ENCODE results near the gene EPG5. TPM values are rescaled to one million over a fixed set of nuclear protein-coding genes. Genes with fewer than 3 reads are reported as not detected.
"Not testable (repeated sequence)": the region's sequence is repeated elsewhere in the genome, so short reads cannot be mapped to it uniquely, and the experiment has no call there.

The EPG5 gene
- total and polyA plus RNA-seq, 12 donors: 6.5 to 26.3 (median 20.4) TPM

GRCh38 chr18:45825258-45826044 lies 141.7 kb downstream of the EPG5 start, which contains the start of gene SIGLEC15:
Gene SIGLEC15 (plus strand): TSS chr18:45825675. CDS start chr18:45825729, 54 bp downstream.
- WGBS, 2 donors: 57 to 67% methylated on average over 12 of the region's 12 CpGs
- no peak within 1 kb of the TSS for H3K27ac ChIP-seq
- H3K27me3 ChIP-seq: peaks cover 0 to 4% (median 0%) of the 10 kb centered on the region in 7 donors
- ATAC-seq: peak in 2 of 8 donors; percentile 15 to 44
- no peaks in the 10 kb centered on the region for H3K36me3 ChIP-seq
- intact Hi-C loops (cut with DNase I): no loop called here
- peaks cover 0 to 8% (median 0%) of the 10 kb centered on the region in 11 donors for H3K9me3 ChIP-seq
- no peak within 1 kb of the TSS for H3K4me3 ChIP-seq
- no peak for TF ChIP-seq CTCF (IDR thresholded peaks at IDR 0.05)
- peaks cover 0 to 33% (median 4%) of the 10 kb centered on the region in 9 donors for H3K4me1 ChIP-seq
- DNase-seq: no peak

- Histone ChIP-seq H3K4me1 (peaks cover 0 to 9% (median 0%) of the 10 kb centered on the region in 9 donors), H3K27ac (no peak overlapping the region), H3K4me3 (no peak overlapping the region), H3K27me3 (no peaks in the 10 kb centered on the region), H3K36me3 (no peaks in the 10 kb centered on the region), H3K9me3 (peaks cover 0 to 19% (median 0%) of the 10 kb centered on the region in 11 donors)
- no peak for DNase-seq
- 84 to 85% methylated on average over 1 of the region's 1 CpG for WGBS, 2 donors
- intact Hi-C loops (cut with DNase I): no loop called here
- no peak for ATAC-seq
- no peak for TF ChIP-seq CTCF (IDR thresholded peaks at IDR 0.05)
Observed at GRCh38 chr18:45821711-45822110, 145.4 kb downstream of the EPG5 start.

GRCh38 chr18:45821026-45821425 lies 146.1 kb downstream of the EPG5 start:
- Histone ChIP-seq H3K9me3 (peaks cover 0 to 21% (median 0%) of the 10 kb centered on the region in 11 donors), H3K27ac (no peak overlapping the region), H3K4me3 (no peak overlapping the region), H3K4me1 (peaks cover 0 to 9% (median 0%) of the 10 kb centered on the region in 9 donors), H3K36me3 (no peaks in the 10 kb centered on the region), H3K27me3 (no peaks in the 10 kb centered on the region)
- intact Hi-C loops (cut with DNase I): no loop called here
- no peak for TF ChIP-seq CTCF (IDR thresholded peaks at IDR 0.05)
- ATAC-seq (no peak), DNase-seq (no peak)
- 87 to 90% methylated on average over 2 of the region's 2 CpGs for WGBS, 2 donors

- Histone ChIP-seq H3K9me3 (peaks cover 0 to 21% (median 0%) of the 10 kb centered on the region in 11 donors), H3K27me3 (no peaks in the 10 kb centered on the region), H3K4me3 (no peak overlapping the region), H3K36me3 (no peaks in the 10 kb centered on the region), H3K27ac (no peak overlapping the region), H3K4me1 (peaks cover 0 to under 1% (median 0%) of the 10 kb centered on the region in 9 donors)
- intact Hi-C loops (cut with DNase I): no loop called here
- TF ChIP-seq CTCF (IDR thresholded peaks at IDR 0.05): no peak
- DNase-seq (no peak), ATAC-seq (no peak)
- WGBS, 2 donors: 67 to 84% methylated on average over 3 of the region's 3 CpGs
Observed at GRCh38 chr18:45820106-45820745, 146.9 kb downstream of the EPG5 start.

GRCh38 chr18:45818765-45819164 lies 148.4 kb downstream of the EPG5 start:
- H3K27me3 ChIP-seq; ATAC-seq; H3K4me3 ChIP-seq; DNase-seq; H3K27ac ChIP-seq; H3K36me3 ChIP-seq; intact Hi-C loops (cut with DNase I); H3K4me1 ChIP-seq: not testable (repeated sequence)
- 93% methylated on average over 8 of the region's 8 CpGs for WGBS, 2 donors
- peaks cover 0 to 21% (median 0%) of the 10 kb centered on the region in 11 donors for H3K9me3 ChIP-seq

Data from heart right ventricle (tissue), 16 donors.